Cortex of kidney (tissue), 1 donor: Measurements from ENCODE around the gene ACVR2A.

Experiments used
- DNase-seq: peaks from one replicate; lab custom pipeline; 2025; lab: John Stamatoyannopoulos, UW

Gene ACVR2A

GRCh38 chr2:147924647-147925046 is 79.8 kb downstream of the ACVR2A start:
- DNase-seq: no peak

DNA sequence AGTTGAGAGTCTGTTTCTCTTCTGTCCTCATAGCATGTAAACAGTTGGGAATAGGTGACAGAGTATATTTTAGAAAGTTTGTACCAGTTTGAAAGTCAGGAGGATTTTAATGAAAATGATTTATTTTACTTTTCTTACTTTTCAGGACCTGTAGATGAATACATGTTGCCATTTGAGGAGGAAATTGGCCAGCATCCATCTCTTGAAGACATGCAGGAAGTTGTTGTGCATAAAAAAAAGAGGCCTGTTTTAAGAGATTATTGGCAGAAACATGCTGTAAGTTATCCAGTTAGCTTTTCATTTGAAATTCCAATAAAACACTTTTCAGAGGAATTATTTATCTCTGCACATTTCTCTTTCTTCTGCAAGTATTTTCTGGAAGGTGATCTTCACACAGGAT is 81.1 kb downstream of the ACVR2A start:
- DNase-seq: no peak

GRCh38 chr2:147927053-147927588 is 82.3 kb downstream of the ACVR2A start:
- DNase-seq: no peak

DNA sequence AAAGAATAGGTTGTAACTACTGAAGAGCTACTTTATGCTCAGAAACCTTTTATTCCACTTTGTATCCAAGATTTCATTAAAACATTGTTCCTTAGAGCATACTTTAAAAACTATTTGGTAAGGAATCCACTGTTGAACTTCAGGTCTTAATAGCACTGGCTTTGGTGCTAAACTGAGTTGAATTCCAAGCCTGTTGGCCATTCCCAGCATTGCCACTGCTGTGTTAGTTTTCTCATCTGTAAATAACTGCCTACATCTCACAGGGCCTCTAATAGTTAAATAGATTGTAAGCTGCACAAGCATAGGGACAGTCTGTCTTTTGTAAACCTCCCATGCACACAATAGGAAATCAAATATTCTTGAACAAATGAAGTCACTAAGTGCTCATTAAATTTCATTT is 89.1 kb downstream of the ACVR2A start:
- DNase-seq: no peak

GRCh38 chr2:147934881-147935620 is 90.2 kb downstream of the ACVR2A start:
- DNase-seq: no peak

GRCh38 chr2:147937744-147938349 is 93.0 kb downstream of the ACVR2A start:
- no peak for DNase-seq

- DNase-seq: no peak
Observed at GRCh38 chr2:147939313-147939712, 94.5 kb downstream of the ACVR2A start.

- no peak for DNase-seq
Observed at GRCh38 chr2:147945660-147946059, 100.8 kb downstream of the ACVR2A start.

- DNase-seq: no peak
Observed at GRCh38 chr2:147952118-147952517, 107.3 kb downstream of the ACVR2A start.

DNA sequence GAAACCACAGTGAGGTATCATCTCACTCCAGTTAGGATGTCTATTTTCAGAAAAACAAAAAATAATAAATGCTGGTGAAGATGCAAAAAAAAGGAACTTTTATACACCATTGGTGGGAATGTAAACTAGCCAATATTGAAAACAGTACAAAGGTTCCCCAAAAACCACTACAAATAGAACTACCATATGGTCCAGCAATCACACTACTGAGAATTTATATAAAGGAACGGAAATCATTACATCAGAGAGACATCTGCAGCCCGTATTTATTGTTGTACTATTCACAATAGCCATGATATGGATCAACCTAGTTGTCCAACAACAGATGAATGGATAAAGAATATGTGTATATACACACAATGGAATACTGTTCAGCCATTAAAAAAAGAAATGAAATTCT is 123.7 kb downstream of the ACVR2A start:
- no peak for DNase-seq

DNA sequence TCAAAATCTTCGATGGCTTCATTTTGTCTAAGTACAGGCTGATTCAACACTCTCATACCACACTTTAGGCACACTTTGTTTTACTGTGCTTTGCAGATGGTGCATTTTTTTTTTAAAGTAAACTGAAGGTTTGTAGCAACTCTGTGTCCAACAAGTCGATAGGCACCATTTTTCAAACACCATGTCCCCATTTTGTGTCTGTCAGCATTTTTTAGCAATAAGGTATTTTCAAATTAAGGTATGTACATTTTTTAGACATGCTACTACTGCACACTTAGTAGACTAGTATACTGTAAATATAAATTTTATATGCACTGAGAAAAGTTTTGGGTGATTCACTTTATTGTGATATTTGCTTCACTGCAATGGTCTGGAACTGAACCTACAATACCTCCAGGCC is 131.3 kb downstream of the ACVR2A start:
- DNase-seq: no peak

- DNase-seq: no peak
Observed at GRCh38 chr2:147977679-147978078, 132.8 kb downstream of the ACVR2A start.
